GM21381 (cell line): ENCODE results near the gene CABLES1.

Source experiments
- ATAC-seq: cut with Tn5 transposase; IDR thresholded peaks from one replicate; pipeline ENCODE4 v1.9.1; 2021; ENCODE audit warnings: mild to moderate bottlenecking, moderate library complexity; ENCODE audit not compliant: unreplicated experiment

The CABLES1 gene

GRCh38 chr18:23165271-23166068 lies 30.2 kb downstream of the CABLES1 start:
- no peak for ATAC-seq

DNA sequence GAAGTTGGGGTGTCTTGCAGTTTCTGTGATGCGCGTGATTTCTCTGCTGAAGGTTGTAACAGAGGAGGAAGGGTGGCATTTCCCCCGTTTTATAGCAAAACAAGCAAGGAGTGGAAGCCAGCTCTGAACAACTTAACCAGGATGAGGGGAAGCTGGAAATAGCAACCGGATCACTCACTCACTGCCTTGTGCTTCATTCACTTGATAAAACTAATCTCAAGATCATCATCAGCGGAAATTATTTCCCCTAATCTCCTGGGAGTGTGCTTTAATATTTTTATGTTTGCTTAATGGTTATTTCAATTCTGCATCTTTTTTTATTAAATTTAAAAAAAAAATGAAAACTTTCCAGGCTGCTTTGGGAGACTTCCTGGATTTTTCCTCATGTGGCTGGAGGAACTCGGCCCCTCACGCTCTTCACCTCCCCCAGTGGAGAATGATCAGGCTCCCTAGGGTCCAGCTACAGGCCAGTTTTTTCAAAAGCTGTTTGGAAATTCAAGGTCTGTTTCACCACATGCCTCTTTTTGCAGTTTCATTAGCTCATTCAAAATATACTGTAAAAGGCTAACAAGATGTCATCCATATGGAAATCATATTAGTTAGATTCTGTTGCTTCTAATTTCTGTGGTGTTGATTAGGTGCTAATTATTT lies 31.7 kb downstream of the CABLES1 start:
- no peak for ATAC-seq

GRCh38 chr18:23169673-23170044 lies 34.4 kb downstream of the CABLES1 start:
- ATAC-seq, result no peak

DNA sequence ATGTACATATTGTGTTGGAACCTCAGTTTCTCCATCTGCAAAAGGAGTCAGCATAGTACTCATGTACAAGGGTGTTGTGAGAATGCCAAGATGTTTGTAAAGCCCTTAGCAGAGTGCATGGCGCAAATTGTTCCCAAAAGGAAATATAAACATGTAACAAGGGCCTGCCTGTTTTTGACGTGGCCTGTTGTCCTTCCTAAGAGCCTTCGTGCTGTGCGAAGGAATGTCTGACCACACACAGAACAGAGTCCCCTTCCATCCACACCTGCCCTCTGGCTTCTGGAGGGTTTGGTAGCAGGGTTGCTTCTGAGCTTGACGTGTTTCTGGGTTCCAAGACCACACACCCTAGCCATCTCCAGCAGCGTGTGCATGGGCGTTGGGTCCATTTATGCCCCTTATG lies 34.9 kb downstream of the CABLES1 start:
- ATAC-seq, result no peak

DNA sequence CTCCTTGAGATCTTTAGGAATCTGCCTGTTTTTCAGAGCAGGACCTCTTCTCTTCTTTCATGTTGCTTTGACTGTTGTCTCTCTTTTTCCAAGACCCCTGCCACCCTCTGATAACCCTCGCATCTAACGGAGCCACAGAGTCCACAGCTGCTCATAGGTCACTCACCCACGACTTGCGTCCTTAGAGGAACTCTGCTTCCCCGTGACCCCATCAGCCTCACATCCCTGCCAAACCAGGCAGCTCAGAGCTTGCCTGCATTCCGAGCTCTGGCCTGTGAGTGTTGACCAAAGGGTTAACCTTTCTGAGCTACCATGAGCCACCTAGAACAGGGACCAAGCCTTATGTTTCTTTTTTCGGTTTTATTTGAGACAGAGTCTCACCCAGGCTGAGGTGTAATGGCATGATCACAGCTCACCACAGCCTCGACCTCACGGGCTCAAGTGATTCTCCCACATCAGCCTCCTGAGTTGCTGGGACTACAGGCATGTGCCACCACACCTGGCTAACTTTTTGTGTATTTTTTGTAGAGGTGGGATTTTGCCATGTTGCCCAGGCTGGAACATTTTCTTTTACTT lies 36.4 kb downstream of the CABLES1 start:
- ATAC-seq, result no peak

DNA sequence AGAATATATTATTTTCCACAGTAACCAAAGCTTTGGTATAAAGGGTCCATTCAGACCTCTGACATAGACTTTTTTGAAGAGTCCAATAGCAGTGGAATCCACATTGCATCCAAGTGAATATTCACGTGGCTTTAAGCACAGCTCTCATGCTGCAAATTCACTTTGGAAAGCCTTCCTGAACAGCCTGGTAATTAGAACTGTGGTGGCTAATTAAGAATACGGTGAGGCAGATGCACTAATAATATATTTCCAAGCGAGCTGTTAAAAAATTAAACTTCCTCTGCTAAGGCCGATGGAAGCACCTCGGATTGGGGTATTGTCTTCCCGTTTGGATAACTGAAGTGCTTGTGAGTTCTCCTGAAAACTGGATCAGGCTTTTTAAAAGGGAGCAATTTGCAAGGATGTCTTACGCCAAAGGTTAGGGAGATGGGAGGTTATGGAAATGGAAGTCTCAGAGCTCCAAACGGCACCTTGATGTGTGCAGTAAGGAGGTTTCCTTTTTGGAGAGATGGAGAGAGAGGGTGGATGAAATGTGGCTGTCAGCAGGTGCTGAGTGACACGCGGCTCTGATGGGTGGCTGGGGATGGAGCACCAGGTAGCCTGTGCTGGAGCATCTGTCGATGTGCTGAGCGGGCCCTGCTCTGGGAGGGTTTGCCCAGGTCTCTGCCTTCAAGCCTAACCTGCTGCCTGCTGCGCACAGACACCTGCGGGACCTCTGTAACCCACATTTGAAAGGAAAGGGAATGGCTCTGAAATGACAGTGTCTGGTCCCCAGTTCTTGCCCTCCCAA lies 37.5 kb downstream of the CABLES1 start:
- no peak for ATAC-seq

DNA sequence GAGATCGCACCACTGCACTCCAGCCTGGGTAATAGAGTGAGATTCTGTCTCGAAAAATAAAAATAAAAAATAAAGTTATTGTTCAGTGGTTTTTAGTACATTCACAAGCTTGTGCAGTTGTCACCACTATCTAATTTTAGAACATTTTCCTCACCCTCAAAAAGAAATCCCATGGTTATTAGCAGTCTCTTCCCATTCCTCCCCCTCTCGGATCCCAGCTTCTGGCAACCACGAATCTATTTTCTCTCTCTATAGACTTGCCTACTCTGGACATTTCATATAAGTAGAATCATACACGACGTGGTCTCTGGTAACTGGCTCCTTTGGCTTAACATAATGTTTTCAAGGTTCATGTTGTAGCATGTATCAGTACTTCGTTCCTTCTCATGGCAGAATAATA lies 38.6 kb downstream of the CABLES1 start:
- ATAC-seq, result no peak

DNA sequence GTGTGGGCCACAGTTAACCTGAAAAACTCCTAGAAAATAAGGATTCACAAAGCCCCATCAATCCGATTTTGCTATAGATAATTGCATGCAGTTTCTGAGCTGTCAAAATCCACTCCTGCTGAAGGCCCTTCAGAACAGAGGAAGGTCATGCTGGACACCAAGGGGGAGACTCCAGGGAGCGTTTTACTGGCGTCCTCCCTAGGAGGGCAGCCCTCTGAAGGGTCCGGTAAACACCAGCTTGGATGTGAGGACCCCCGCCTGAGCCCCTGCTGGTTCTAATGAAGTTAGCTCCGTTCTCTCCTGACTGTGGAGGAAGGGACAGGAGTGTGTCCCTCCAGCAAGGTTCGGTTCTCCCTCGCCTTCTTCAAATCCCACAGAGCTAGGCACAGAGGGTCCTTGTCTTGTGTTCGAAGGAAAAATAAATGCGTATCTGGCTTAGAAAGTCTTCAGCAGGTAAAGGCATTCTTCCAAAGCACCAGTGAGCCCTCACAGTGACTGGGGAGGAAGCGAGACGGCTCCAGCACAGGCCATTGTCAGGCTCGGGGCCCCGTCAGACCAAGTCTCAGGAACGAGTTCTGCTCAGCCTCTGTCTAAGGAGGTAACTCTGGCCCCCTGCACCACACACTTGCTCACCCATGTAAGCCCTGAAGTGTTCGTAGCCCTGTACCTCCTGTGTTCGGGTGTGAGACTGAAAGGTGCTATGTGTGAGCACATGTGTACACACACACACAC lies 41.6 kb downstream of the CABLES1 start:
- no peak for ATAC-seq

GRCh38 chr18:23177433-23178072 lies 42.3 kb downstream of the CABLES1 start:
- ATAC-seq, result no peak

GRCh38 chr18:23178201-23178600 lies 42.9 kb downstream of the CABLES1 start:
- no peak for ATAC-seq

- ATAC-seq, result no peak
Observed at GRCh38 chr18:23178661-23179081, 43.4 kb downstream of the CABLES1 start.

DNA sequence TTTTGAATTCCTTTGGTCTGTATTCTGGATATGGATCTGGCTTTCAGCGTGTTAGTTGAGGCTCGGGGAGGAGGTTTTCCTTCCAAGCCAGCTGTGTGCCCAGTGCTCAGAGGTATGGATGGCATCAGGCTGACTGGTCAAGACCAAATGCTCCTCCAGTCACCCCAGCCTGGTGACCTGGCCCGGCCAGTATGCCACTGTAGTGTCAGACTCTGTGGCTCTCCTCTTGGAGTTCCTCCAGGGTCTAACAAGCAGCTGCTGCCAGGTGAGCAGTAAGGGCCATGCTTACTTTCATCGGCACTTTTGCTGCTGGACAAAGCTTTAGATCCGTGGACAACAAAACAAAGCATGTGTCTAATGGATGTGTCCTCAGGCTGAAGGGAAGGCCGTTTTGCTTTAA lies 44.1 kb downstream of the CABLES1 start:
- ATAC-seq, result no peak

DNA sequence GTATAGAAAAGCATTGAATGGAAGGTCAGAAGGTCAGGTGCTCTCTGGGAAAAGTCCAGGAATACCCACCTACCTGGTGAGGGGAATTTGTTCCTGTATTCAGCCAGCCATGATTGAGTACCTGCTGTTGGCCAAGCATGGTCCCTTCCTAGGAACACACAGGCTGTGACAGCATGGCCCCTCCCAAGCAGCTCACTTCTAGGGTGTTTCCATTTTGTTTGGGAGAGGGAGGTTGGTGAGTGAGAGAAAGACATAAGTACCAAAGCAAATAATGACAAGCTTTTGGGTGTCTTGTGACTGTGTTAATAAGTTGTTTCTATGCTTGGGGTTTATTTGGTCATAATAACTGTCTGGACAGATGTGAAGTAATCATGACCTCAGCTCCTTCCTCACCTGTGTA lies 46.3 kb downstream of the CABLES1 start:
- ATAC-seq, result no peak

DNA sequence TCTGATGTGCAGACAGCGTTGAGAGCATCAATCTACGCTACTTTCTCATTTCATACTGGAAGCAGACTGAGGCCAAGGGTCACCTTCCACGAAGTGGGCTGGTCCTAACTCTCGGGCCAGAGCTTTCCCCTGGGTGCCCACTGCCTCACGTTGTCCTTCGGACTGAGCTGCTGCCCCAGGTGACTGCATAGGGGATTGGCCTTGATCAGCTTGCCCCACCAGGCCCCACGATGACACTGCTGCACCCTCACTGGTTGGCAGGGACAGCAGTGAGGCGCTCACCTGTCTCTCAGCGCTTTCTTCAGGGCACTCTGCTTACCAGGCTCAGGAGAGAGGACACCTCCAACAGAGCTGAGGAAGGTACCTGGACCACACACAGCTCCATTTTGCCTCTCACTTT lies 47.3 kb downstream of the CABLES1 start:
- no peak for ATAC-seq

GRCh38 chr18:23183411-23184150 lies 48.3 kb downstream of the CABLES1 start:
- ATAC-seq, result no peak

DNA sequence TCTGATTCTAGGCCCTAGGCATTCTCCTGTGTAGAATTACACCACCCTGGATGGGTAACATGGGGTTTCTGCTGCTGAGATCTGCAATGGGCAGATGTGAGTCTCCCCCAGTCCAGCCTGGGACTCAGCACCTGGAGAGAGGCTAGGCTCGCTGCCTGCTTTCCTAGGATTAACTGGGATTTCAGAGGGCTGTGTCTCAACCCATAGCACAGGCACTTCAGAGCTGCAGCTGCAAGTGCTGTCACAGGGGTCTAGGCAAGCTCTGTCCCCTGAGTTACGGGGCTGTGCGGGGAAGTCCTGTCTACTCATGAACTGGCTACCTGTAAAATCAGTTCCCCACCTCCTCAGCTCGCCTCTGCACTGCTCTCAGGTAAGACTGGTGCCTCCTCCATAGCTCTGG lies 51.5 kb downstream of the CABLES1 start:
- ATAC-seq, result no peak

GRCh38 chr18:23188068-23188760 lies 52.9 kb downstream of the CABLES1 start:
- ATAC-seq, result no peak

DNA sequence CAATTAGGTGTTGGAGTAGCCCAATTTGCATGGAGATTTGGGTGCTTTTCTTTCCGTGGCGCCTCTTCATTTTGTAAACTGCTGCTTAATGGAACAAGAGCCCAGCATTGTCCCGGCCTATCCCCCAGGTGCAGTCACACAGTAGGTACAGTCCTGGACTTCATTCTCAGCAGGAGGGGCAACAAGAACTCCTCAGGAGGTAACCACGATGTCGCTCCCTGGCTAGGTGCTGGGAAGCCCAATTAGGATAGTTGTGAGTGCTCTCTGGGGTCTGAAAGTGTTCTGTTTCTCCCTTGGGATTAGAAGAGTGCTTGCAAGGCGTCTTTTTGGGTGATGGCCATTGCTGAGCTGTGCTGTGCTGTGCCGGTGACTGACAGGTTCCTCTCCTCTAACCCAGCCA lies 53.8 kb downstream of the CABLES1 start:
- no peak for ATAC-seq
